ENCODE measurements around the gene HOXA6. TPM values are rescaled to one million over a fixed set of nuclear protein-coding genes. Genes with fewer than 3 reads are reported as not detected.

The HOXA6 gene
- total RNA-seq, 1 donor, result not detected

- Histone ChIP-seq H3K4me1 (ENCODE audit: insufficient read depth, low read length) (peaks cover 57% of the 10 kb centered on the region), H3K9me3 (ENCODE audit: low read depth, low read length) (no peaks in the 10 kb centered on the region), H3K27me3 (ENCODE audit: insufficient read depth, low read length) (peaks cover 94% of the 10 kb centered on the region), H3K4me3 (ENCODE audit: low read length) (no peak overlapping the region)
Measured at GRCh38 chr7:27171637-27172314, 24.2 kb upstream of the HOXA6 start.

GRCh38 chr7:27171325-27171636 is 23.7 kb upstream of the HOXA6 start:
- Histone ChIP-seq H3K27me3 (ENCODE audit: insufficient read depth, low read length) (peaks cover 95% of the 10 kb centered on the region), H3K4me1 (ENCODE audit: insufficient read depth, low read length) (peaks cover 62% of the 10 kb centered on the region), H3K9me3 (ENCODE audit: low read depth, low read length) (no peaks in the 10 kb centered on the region), H3K4me3 (ENCODE audit: low read length) (no peak overlapping the region)

- Histone ChIP-seq H3K4me3 (ENCODE audit: low read length) (no peak overlapping the region), H3K9me3 (ENCODE audit: low read depth, low read length) (no peaks in the 10 kb centered on the region), H3K4me1 (ENCODE audit: insufficient read depth, low read length) (peaks cover 68% of the 10 kb centered on the region), H3K27me3 (ENCODE audit: insufficient read depth, low read length) (peaks cover 95% of the 10 kb centered on the region)
Measured at GRCh38 chr7:27170426-27171324, 23.1 kb upstream of the HOXA6 start.

GRCh38 chr7:27169658-27170425 is 22.3 kb upstream of the HOXA6 start:
- Histone ChIP-seq H3K9me3 (ENCODE audit: low read depth, low read length) (no peaks in the 10 kb centered on the region), H3K4me3 (ENCODE audit: low read length) (no peak overlapping the region), H3K27me3 (ENCODE audit: insufficient read depth, low read length) (peaks cover 95% of the 10 kb centered on the region), H3K4me1 (ENCODE audit: insufficient read depth, low read length) (peaks cover 77% of the 10 kb centered on the region)

GRCh38 chr7:27168265-27168947 is 20.8 kb upstream of the HOXA6 start:
- no peak overlapping the region for H3K4me3 ChIP-seq (ENCODE audit: low read length)
- peaks cover 77% of the 10 kb centered on the region for H3K4me1 ChIP-seq (ENCODE audit: insufficient read depth, low read length)
- H3K27me3 ChIP-seq (ENCODE audit: insufficient read depth, low read length), result peaks cover 98% of the 10 kb centered on the region
- no peaks in the 10 kb centered on the region for H3K9me3 ChIP-seq (ENCODE audit: low read depth, low read length)

GRCh38 chr7:27167916-27168264 is 20.3 kb upstream of the HOXA6 start:
- Histone ChIP-seq H3K9me3 (ENCODE audit: low read depth, low read length) (no peaks in the 10 kb centered on the region), H3K4me1 (ENCODE audit: insufficient read depth, low read length) (peaks cover 75% of the 10 kb centered on the region), H3K4me3 (ENCODE audit: low read length) (no peak overlapping the region), H3K27me3 (ENCODE audit: insufficient read depth, low read length) (peaks cover 98% of the 10 kb centered on the region)

GRCh38 chr7:27166531-27167505 is 19.2 kb upstream of the HOXA6 start:
- Histone ChIP-seq H3K4me3 (ENCODE audit: low read length) (no peak overlapping the region), H3K9me3 (ENCODE audit: low read depth, low read length) (no peaks in the 10 kb centered on the region), H3K27me3 (ENCODE audit: insufficient read depth, low read length) (peaks cover 98% of the 10 kb centered on the region), H3K4me1 (ENCODE audit: insufficient read depth, low read length) (peaks cover 67% of the 10 kb centered on the region)

- Histone ChIP-seq H3K4me1 (ENCODE audit: insufficient read depth, low read length) (peaks cover 67% of the 10 kb centered on the region), H3K4me3 (ENCODE audit: low read length) (peak overlapping the region; percentile 16), H3K9me3 (ENCODE audit: low read depth, low read length) (no peaks in the 10 kb centered on the region), H3K27me3 (ENCODE audit: insufficient read depth, low read length) (peaks cover 93% of the 10 kb centered on the region)
Measured at GRCh38 chr7:27165996-27166530, 18.5 kb upstream of the HOXA6 start.

- peak within 1 kb of the TSS; percentile 16 for H3K4me3 ChIP-seq (ENCODE audit: low read length)
- peaks cover 74% of the 10 kb centered on the region for H3K4me1 ChIP-seq (ENCODE audit: insufficient read depth, low read length)
- peaks cover 91% of the 10 kb centered on the region for H3K27me3 ChIP-seq (ENCODE audit: insufficient read depth, low read length)
- H3K9me3 ChIP-seq (ENCODE audit: low read depth, low read length), result no peaks in the 10 kb centered on the region
Measured at GRCh38 chr7:27165089-27165995, 17.8 kb upstream of the HOXA6 start, which contains the start of gene HOXA9. TSS of gene HOXA9 (minus strand) at chr7:27165537. CDS start at chr7:27165457, 80 bp downstream.

- Histone ChIP-seq H3K4me3 (ENCODE audit: low read length) (no peak overlapping the region), H3K27me3 (ENCODE audit: insufficient read depth, low read length) (peaks cover 93% of the 10 kb centered on the region), H3K9me3 (ENCODE audit: low read depth, low read length) (no peaks in the 10 kb centered on the region), H3K4me1 (ENCODE audit: insufficient read depth, low read length) (peaks cover 74% of the 10 kb centered on the region)
Measured at GRCh38 chr7:27164367-27165088, 17.0 kb upstream of the HOXA6 start.

GRCh38 chr7:27164045-27164366 is 16.4 kb upstream of the HOXA6 start:
- Histone ChIP-seq H3K4me3 (ENCODE audit: low read length) (no peak overlapping the region), H3K9me3 (ENCODE audit: low read depth, low read length) (no peaks in the 10 kb centered on the region), H3K4me1 (ENCODE audit: insufficient read depth, low read length) (peaks cover 68% of the 10 kb centered on the region), H3K27me3 (ENCODE audit: insufficient read depth, low read length) (peaks cover 93% of the 10 kb centered on the region)

- H3K4me3 ChIP-seq (ENCODE audit: low read length), result no peak overlapping the region
- peaks cover 67% of the 10 kb centered on the region for H3K4me1 ChIP-seq (ENCODE audit: insufficient read depth, low read length)
- no peaks in the 10 kb centered on the region for H3K9me3 ChIP-seq (ENCODE audit: low read depth, low read length)
- H3K27me3 ChIP-seq (ENCODE audit: insufficient read depth, low read length), result peaks cover 93% of the 10 kb centered on the region
Measured at GRCh38 chr7:27163288-27164044, 15.9 kb upstream of the HOXA6 start.

Data from mononuclear cell (primary cell).